ENCODE measurements around the gene C10orf71. TPM values are rescaled to one million over a fixed set of nuclear protein-coding genes. Genes with fewer than 3 reads are reported as not detected.

Gene C10orf71
- total RNA-seq, 1 experiment from 2014 or later = not detected

- no peaks in the 10 kb centered on the region for H3K9me3 ChIP-seq (ENCODE audit: low read length)
- H3K27me3 ChIP-seq (ENCODE audit: low read length) = no peaks in the 10 kb centered on the region
- no peaks in the 10 kb centered on the region for H3K36me3 ChIP-seq (ENCODE audit: insufficient read depth, low read length)
- no peak for DNase-seq
- no peak overlapping the region for H3K9ac ChIP-seq (ENCODE audit: low read length)
- no peaks in the 10 kb centered on the region for H3K9me2 ChIP-seq (replicated peaks; ENCODE audit: insufficient read depth, low read length)
- no peaks in the 10 kb centered on the region for H4K20me1 ChIP-seq (ENCODE audit: insufficient read depth, low read depth, low read length)
- no peaks in the 10 kb centered on the region for H3K79me2 ChIP-seq (ENCODE audit: low read length)
- no peak overlapping the region for H3K4me2 ChIP-seq (ENCODE audit: low read depth, low read length, poor library complexity, severe bottlenecking)
- H2AFZ ChIP-seq (ENCODE audit: low read length) = no peak overlapping the region
- H3K4me1 ChIP-seq (ENCODE audit: low read length) = no peaks in the 10 kb centered on the region
- H3K27ac ChIP-seq (ENCODE audit: low read length) = no peak overlapping the region
- H3K4me3 ChIP-seq (ENCODE audit: low read length) = no peak overlapping the region
Observed at GRCh38 chr10:49332333-49332732, 33.4 kb downstream of the C10orf71 start.

- Histone ChIP-seq H3K36me3 (ENCODE audit: insufficient read depth, low read length) (no peaks in the 10 kb centered on the region), H3K4me2 (ENCODE audit: low read depth, low read length, poor library complexity, severe bottlenecking) (no peak overlapping the region), H3K9me2 (replicated peaks; ENCODE audit: insufficient read depth, low read length) (no peaks in the 10 kb centered on the region), H3K9ac (ENCODE audit: low read length) (no peak overlapping the region), H3K27ac (ENCODE audit: low read length) (no peak overlapping the region), H3K79me2 (ENCODE audit: low read length) (no peaks in the 10 kb centered on the region), H3K4me1 (ENCODE audit: low read length) (no peaks in the 10 kb centered on the region), H2AFZ (ENCODE audit: low read length) (no peak overlapping the region), H3K9me3 (ENCODE audit: low read length) (no peaks in the 10 kb centered on the region), H3K4me3 (ENCODE audit: low read length) (no peak overlapping the region), H4K20me1 (ENCODE audit: insufficient read depth, low read depth, low read length) (no peaks in the 10 kb centered on the region), H3K27me3 (ENCODE audit: low read length) (no peaks in the 10 kb centered on the region)
- DNase-seq = no peak
Observed at GRCh38 chr10:49332768-49333167, 33.8 kb downstream of the C10orf71 start.

- no peaks in the 10 kb centered on the region for H3K36me3 ChIP-seq (ENCODE audit: insufficient read depth, low read length)
- no peaks in the 10 kb centered on the region for H3K79me2 ChIP-seq (ENCODE audit: low read length)
- no peaks in the 10 kb centered on the region for H4K20me1 ChIP-seq (ENCODE audit: insufficient read depth, low read depth, low read length)
- DNase-seq = no peak
- no peaks in the 10 kb centered on the region for H3K9me3 ChIP-seq (ENCODE audit: low read length)
- no peaks in the 10 kb centered on the region for H3K4me1 ChIP-seq (ENCODE audit: low read length)
- no peak overlapping the region for H3K4me2 ChIP-seq (ENCODE audit: low read depth, low read length, poor library complexity, severe bottlenecking)
- H3K9ac ChIP-seq (ENCODE audit: low read length) = no peak overlapping the region
- no peak overlapping the region for H3K4me3 ChIP-seq (ENCODE audit: low read length)
- H3K9me2 ChIP-seq (replicated peaks; ENCODE audit: insufficient read depth, low read length) = no peaks in the 10 kb centered on the region
- H2AFZ ChIP-seq (ENCODE audit: low read length) = no peak overlapping the region
- no peak overlapping the region for H3K27ac ChIP-seq (ENCODE audit: low read length)
- H3K27me3 ChIP-seq (ENCODE audit: low read length) = no peaks in the 10 kb centered on the region
Observed at GRCh38 chr10:49333192-49333591, 34.2 kb downstream of the C10orf71 start.

- DNase-seq = no peak
- Histone ChIP-seq H3K27ac (ENCODE audit: low read length) (no peak overlapping the region), H3K9ac (ENCODE audit: low read length) (no peak overlapping the region), H3K27me3 (ENCODE audit: low read length) (no peaks in the 10 kb centered on the region), H4K20me1 (ENCODE audit: insufficient read depth, low read depth, low read length) (no peaks in the 10 kb centered on the region), H3K4me3 (ENCODE audit: low read length) (no peak overlapping the region), H3K4me2 (ENCODE audit: low read depth, low read length, poor library complexity, severe bottlenecking) (no peak overlapping the region), H2AFZ (ENCODE audit: low read length) (no peak overlapping the region), H3K36me3 (ENCODE audit: insufficient read depth, low read length) (no peaks in the 10 kb centered on the region), H3K79me2 (ENCODE audit: low read length) (no peaks in the 10 kb centered on the region), H3K9me2 (replicated peaks; ENCODE audit: insufficient read depth, low read length) (no peaks in the 10 kb centered on the region), H3K4me1 (ENCODE audit: low read length) (no peaks in the 10 kb centered on the region), H3K9me3 (ENCODE audit: low read length) (no peaks in the 10 kb centered on the region)
Observed at GRCh38 chr10:49334964-49335363, 36.0 kb downstream of the C10orf71 start.

- Histone ChIP-seq H3K27me3 (ENCODE audit: low read length) (no peaks in the 10 kb centered on the region), H2AFZ (ENCODE audit: low read length) (no peak overlapping the region), H4K20me1 (ENCODE audit: insufficient read depth, low read depth, low read length) (no peaks in the 10 kb centered on the region), H3K9me2 (replicated peaks; ENCODE audit: insufficient read depth, low read length) (no peaks in the 10 kb centered on the region), H3K4me1 (ENCODE audit: low read length) (no peaks in the 10 kb centered on the region), H3K27ac (ENCODE audit: low read length) (no peak overlapping the region), H3K79me2 (ENCODE audit: low read length) (no peaks in the 10 kb centered on the region), H3K4me2 (ENCODE audit: low read depth, low read length, poor library complexity, severe bottlenecking) (no peak overlapping the region), H3K9me3 (ENCODE audit: low read length) (no peaks in the 10 kb centered on the region), H3K4me3 (ENCODE audit: low read length) (no peak overlapping the region), H3K9ac (ENCODE audit: low read length) (no peak overlapping the region), H3K36me3 (ENCODE audit: insufficient read depth, low read length) (no peaks in the 10 kb centered on the region)
- DNase-seq = no peak
Observed at GRCh38 chr10:49335364-49335972, 36.5 kb downstream of the C10orf71 start.

- Histone ChIP-seq H3K4me3 (ENCODE audit: low read length) (no peak overlapping the region), H3K9me2 (replicated peaks; ENCODE audit: insufficient read depth, low read length) (no peaks in the 10 kb centered on the region), H3K27ac (ENCODE audit: low read length) (no peak overlapping the region), H3K4me1 (ENCODE audit: low read length) (no peaks in the 10 kb centered on the region), H2AFZ (ENCODE audit: low read length) (no peak overlapping the region), H3K9ac (ENCODE audit: low read length) (no peak overlapping the region), H3K9me3 (ENCODE audit: low read length) (no peaks in the 10 kb centered on the region), H3K36me3 (ENCODE audit: insufficient read depth, low read length) (no peaks in the 10 kb centered on the region), H4K20me1 (ENCODE audit: insufficient read depth, low read depth, low read length) (no peaks in the 10 kb centered on the region), H3K27me3 (ENCODE audit: low read length) (no peaks in the 10 kb centered on the region), H3K79me2 (ENCODE audit: low read length) (no peaks in the 10 kb centered on the region), H3K4me2 (ENCODE audit: low read depth, low read length, poor library complexity, severe bottlenecking) (no peak overlapping the region)
- DNase-seq = no peak
Observed at GRCh38 chr10:49338604-49339003, 39.6 kb downstream of the C10orf71 start.

- no peaks in the 10 kb centered on the region for H3K27me3 ChIP-seq (ENCODE audit: low read length)
- H3K4me1 ChIP-seq (ENCODE audit: low read length) = no peaks in the 10 kb centered on the region
- no peak overlapping the region for H3K27ac ChIP-seq (ENCODE audit: low read length)
- H4K20me1 ChIP-seq (ENCODE audit: insufficient read depth, low read depth, low read length) = no peaks in the 10 kb centered on the region
- no peak for DNase-seq
- H3K36me3 ChIP-seq (ENCODE audit: insufficient read depth, low read length) = no peaks in the 10 kb centered on the region
- no peaks in the 10 kb centered on the region for H3K79me2 ChIP-seq (ENCODE audit: low read length)
- H3K9me3 ChIP-seq (ENCODE audit: low read length) = no peaks in the 10 kb centered on the region
- H2AFZ ChIP-seq (ENCODE audit: low read length) = no peak overlapping the region
- H3K4me3 ChIP-seq (ENCODE audit: low read length) = no peak overlapping the region
- H3K9me2 ChIP-seq (replicated peaks; ENCODE audit: insufficient read depth, low read length) = no peaks in the 10 kb centered on the region
- no peak overlapping the region for H3K9ac ChIP-seq (ENCODE audit: low read length)
- H3K4me2 ChIP-seq (ENCODE audit: low read depth, low read length, poor library complexity, severe bottlenecking) = no peak overlapping the region
Observed at GRCh38 chr10:49344840-49345239, 45.9 kb downstream of the C10orf71 start.

GRCh38 chr10:49347342-49347741 is 48.4 kb downstream of the C10orf71 start:
- no peaks in the 10 kb centered on the region for H3K9me2 ChIP-seq (replicated peaks; ENCODE audit: insufficient read depth, low read length)
- no peak overlapping the region for H3K9ac ChIP-seq (ENCODE audit: low read length)
- H3K4me3 ChIP-seq (ENCODE audit: low read length) = no peak overlapping the region
- no peak overlapping the region for H3K27ac ChIP-seq (ENCODE audit: low read length)
- H2AFZ ChIP-seq (ENCODE audit: low read length) = no peak overlapping the region
- H3K9me3 ChIP-seq (ENCODE audit: low read length) = no peaks in the 10 kb centered on the region
- H3K79me2 ChIP-seq (ENCODE audit: low read length) = no peaks in the 10 kb centered on the region
- no peaks in the 10 kb centered on the region for H3K4me1 ChIP-seq (ENCODE audit: low read length)
- H4K20me1 ChIP-seq (ENCODE audit: insufficient read depth, low read depth, low read length) = no peaks in the 10 kb centered on the region
- H3K27me3 ChIP-seq (ENCODE audit: low read length) = no peaks in the 10 kb centered on the region
- no peak overlapping the region for H3K4me2 ChIP-seq (ENCODE audit: low read depth, low read length, poor library complexity, severe bottlenecking)
- H3K36me3 ChIP-seq (ENCODE audit: insufficient read depth, low read length) = no peaks in the 10 kb centered on the region
- no peak for DNase-seq

- Histone ChIP-seq H3K27ac (ENCODE audit: low read length) (no peak overlapping the region), H3K27me3 (ENCODE audit: low read length) (no peaks in the 10 kb centered on the region), H3K9me3 (ENCODE audit: low read length) (no peaks in the 10 kb centered on the region), H3K4me1 (ENCODE audit: low read length) (no peaks in the 10 kb centered on the region), H3K9ac (ENCODE audit: low read length) (no peak overlapping the region), H2AFZ (ENCODE audit: low read length) (no peak overlapping the region), H4K20me1 (ENCODE audit: insufficient read depth, low read depth, low read length) (no peaks in the 10 kb centered on the region), H3K4me3 (ENCODE audit: low read length) (no peak overlapping the region), H3K36me3 (ENCODE audit: insufficient read depth, low read length) (no peaks in the 10 kb centered on the region), H3K79me2 (ENCODE audit: low read length) (no peaks in the 10 kb centered on the region), H3K9me2 (replicated peaks; ENCODE audit: insufficient read depth, low read length) (no peaks in the 10 kb centered on the region), H3K4me2 (ENCODE audit: low read depth, low read length, poor library complexity, severe bottlenecking) (no peak overlapping the region)
- no peak for DNase-seq
Observed at GRCh38 chr10:49347827-49348226, 48.9 kb downstream of the C10orf71 start.
